Breast epithelium (tissue), 4 donors: ENCODE data around the gene TMEM270. TPM values are rescaled to one million over a fixed set of nuclear protein-coding genes. Genes with fewer than 3 reads are reported as not detected.

Experiments used
- DNase-seq, 2 donors: peaks; one replicate each; pipeline ENCODE4 v3.0.0-alpha.2; 2019; ENCODE audit warnings: low spot score in 2 of 2
- H3K27ac ChIP-seq, 2 donors: fragments of 200-600 bp; sonication (generic) in 1 of 2; one replicate each; pipeline ENCODE4 v1.5.1; 2016 to 2019; ENCODE audit warnings: mild to moderate bottlenecking in 1 of 2
- H3K27me3 ChIP-seq, 2 donors: fragments of 200-600 bp; sonication (generic) in 1 of 2; one replicate each; pipeline versions ENCODE4 v1.5.1 to v1.6.0; 2017 to 2019; ENCODE audit warnings: control low read depth in 1 of 2, mild to moderate bottlenecking in 1 of 2
- H3K36me3 ChIP-seq: fragments of 200-600 bp; one replicate; pipeline ENCODE4 v1.5.1; 2019
- H3K4me1 ChIP-seq, 2 donors: fragments of 200-600 bp; sonication (generic); one replicate each; pipeline ENCODE4 v1.5.1; 2016 to 2019; ENCODE audit warnings: control low read depth in 1 of 2
- H3K4me3 ChIP-seq, 3 donors: fragments of 200-600 bp; sonication (generic); 1 replicate in 2 of 3; 2 replicates in 1 of 3; pipeline ENCODE4 v1.5.1; 2016 to 2019; ENCODE audit warnings: mild to moderate bottlenecking in 3 of 3, moderate library complexity in 2 of 3
- H3K9me3 ChIP-seq, 2 donors: fragments of 200-600 bp; sonication (generic) in 1 of 2; one replicate each; pipeline ENCODE4 v1.5.1; 2016 to 2019; ENCODE audit warnings: control low read depth in 1 of 2
- CTCF ChIP-seq, 3 donors: fragments of 450-650 bp; IDR thresholded peaks; one replicate each; pipeline ENCODE4 v1.5.1; 2016 to 2017; ENCODE audit warnings: antibody characterized with exemption in 3 of 3, mild to moderate bottlenecking in 3 of 3, moderate library complexity in 3 of 3
- POLR2A ChIP-seq: fragments of 450-650 bp; IDR thresholded peaks from one replicate; pipeline ENCODE4 v1.6.1; 2016; ENCODE audit warnings: antibody characterized with exemption, mild to moderate bottlenecking, moderate library complexity
- POLR2AphosphoS5 ChIP-seq, 3 donors: sonication (generic); formaldehyde crosslinking; IDR thresholded peaks; one replicate each; pipeline ENCODE4 v1.6.1; 2017; ENCODE audit warnings: antibody characterized with exemption in 3 of 3
- intact Hi-C: fragments of 100-400 bp; cut with DNase I; formaldehyde crosslinking; loops from one replicate; pipeline ENCODE4 v1.15.1; 2023; ENCODE audit warnings: low total_unique reads
- total RNA-seq, 3 donors: library from RNA; depleted of rRNA; stranded (reverse); fragments of >200 nt; gene quantifications; one replicate each; pipeline ENCODE4 v1.1.0, GENCODE V29; 2016

Gene TMEM270
- total RNA-seq, 3 donors from 2014 or later, result not detected

DNA sequence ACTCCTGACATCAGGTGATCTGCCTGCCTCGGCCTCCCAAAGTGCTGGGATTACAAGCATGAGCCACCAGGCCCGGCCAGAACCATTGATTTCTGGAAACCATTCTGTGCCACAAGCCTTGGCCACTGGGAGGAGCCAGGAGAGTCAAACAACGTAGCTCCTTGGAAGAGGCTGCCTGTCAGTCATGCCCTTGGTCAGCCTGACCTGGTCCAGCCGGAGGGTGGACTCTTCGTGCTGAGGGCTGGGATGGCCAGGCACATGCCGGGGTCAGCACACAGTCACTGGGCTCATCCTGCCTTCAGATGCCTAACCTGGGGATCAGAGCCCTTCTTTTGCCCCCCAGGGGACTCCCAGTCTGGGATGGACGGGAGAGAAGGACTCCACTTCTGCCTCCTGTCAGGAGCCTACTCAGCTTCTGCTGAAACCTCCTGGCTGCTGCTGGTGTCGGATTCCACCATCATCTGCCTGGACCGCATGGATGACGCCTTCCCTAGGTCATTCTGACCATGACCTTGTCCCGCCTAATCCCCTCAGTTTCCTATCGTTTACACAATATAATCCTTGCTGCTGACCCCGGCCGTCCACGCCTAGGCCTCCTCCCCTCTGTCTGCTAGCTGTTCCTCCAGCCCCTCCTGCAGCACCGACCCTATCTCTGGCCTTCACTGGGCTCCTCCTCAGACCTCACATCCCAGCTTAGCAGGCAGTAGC lies 30.4 kb downstream of the TMEM270 start:
- no peak for DNase-seq
- Histone ChIP-seq H3K27me3 (no peaks in the 10 kb centered on the region), H3K4me3 (no peak overlapping the region), H3K9me3 (no peaks in the 10 kb centered on the region), H3K36me3 (no peaks in the 10 kb centered on the region), H3K27ac (peak overlapping the region in 1 of 2 donors; percentile 61), H3K4me1 (peaks cover 18 to 30% of the 10 kb centered on the region in 2 donors)
- intact Hi-C loops, result no loop called here
- TF ChIP-seq CTCF (IDR thresholded peaks at IDR 0.05) (no peak), POLR2AphosphoS5 (IDR thresholded peaks at IDR 0.05) (no peak), POLR2A (no peak)

GRCh38 chr7:73892003-73892999 lies 31.3 kb downstream of the TMEM270 start:
- Histone ChIP-seq H3K36me3 (no peaks in the 10 kb centered on the region), H3K27me3 (no peaks in the 10 kb centered on the region), H3K4me1 (peaks cover 10 to 23% of the 10 kb centered on the region in 2 donors), H3K9me3 (peaks cover 0 to 4% of the 10 kb centered on the region in 2 donors), H3K4me3 (no peak overlapping the region), H3K27ac (peak overlapping the region in 1 of 2 donors; percentile 3)
- peak in 1 of 2 donors; percentile 56 for DNase-seq
- intact Hi-C loops, result no loop called here
- TF ChIP-seq POLR2A (no peak), CTCF (IDR thresholded peaks at IDR 0.05) (no peak), POLR2AphosphoS5 (IDR thresholded peaks at IDR 0.05) (no peak)

- no peaks in the 10 kb centered on the region for H3K36me3 ChIP-seq
- H3K27ac ChIP-seq, result peak overlapping the region; percentile 54 to 80
- no peak overlapping the region for H3K4me3 ChIP-seq
- intact Hi-C loops, result no loop called here
- peak in 1 of 2 donors; percentile 88 for DNase-seq
- H3K27me3 ChIP-seq, result no peaks in the 10 kb centered on the region
- no peak for TF ChIP-seq CTCF (IDR thresholded peaks at IDR 0.05)
- TF ChIP-seq POLR2AphosphoS5 (IDR thresholded peaks at IDR 0.05), result peak; percentile 33 to 53 (median 52)
- peaks cover 0 to 5% of the 10 kb centered on the region in 2 donors for H3K9me3 ChIP-seq
- H3K4me1 ChIP-seq, result peaks cover 10 to 22% of the 10 kb centered on the region in 2 donors
Measured at GRCh38 chr7:73893342-73894101, 32.6 kb downstream of the TMEM270 start.

DNA sequence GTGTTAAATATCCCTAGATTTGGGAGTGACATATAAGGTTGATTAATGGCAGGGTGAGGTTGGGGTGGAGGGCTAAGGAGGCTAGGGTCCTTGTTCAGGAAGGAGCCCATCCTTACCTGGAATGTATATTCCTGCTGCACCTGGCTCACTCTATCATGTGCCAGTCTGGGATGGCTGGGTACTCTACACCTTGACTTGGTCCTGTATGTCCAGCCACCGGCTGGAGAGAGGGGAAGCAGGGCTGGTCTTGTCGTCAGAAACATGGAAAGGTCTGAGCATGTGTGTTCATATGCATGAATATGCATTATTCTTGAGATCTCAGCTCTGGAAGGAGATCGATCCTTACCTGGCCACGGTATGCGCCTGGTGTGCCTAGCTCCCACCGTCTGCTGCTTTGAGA lies 33.2 kb downstream of the TMEM270 start:
- H3K27ac ChIP-seq, result peak overlapping the region; percentile 54 to 80
- intact Hi-C loops, result no loop called here
- H3K27me3 ChIP-seq, result no peaks in the 10 kb centered on the region
- TF ChIP-seq POLR2AphosphoS5 (IDR thresholded peaks at IDR 0.05), result no peak
- TF ChIP-seq CTCF (IDR thresholded peaks at IDR 0.05), result no peak
- no peak for TF ChIP-seq POLR2A
- peaks cover 10 to 22% of the 10 kb centered on the region in 2 donors for H3K4me1 ChIP-seq
- no peaks in the 10 kb centered on the region for H3K36me3 ChIP-seq
- H3K4me3 ChIP-seq, result no peak overlapping the region
- no peak for DNase-seq
- H3K9me3 ChIP-seq, result peaks cover 0 to 5% of the 10 kb centered on the region in 2 donors
